ENCODE data around the gene CGREF1.

Gene CGREF1

DNA sequence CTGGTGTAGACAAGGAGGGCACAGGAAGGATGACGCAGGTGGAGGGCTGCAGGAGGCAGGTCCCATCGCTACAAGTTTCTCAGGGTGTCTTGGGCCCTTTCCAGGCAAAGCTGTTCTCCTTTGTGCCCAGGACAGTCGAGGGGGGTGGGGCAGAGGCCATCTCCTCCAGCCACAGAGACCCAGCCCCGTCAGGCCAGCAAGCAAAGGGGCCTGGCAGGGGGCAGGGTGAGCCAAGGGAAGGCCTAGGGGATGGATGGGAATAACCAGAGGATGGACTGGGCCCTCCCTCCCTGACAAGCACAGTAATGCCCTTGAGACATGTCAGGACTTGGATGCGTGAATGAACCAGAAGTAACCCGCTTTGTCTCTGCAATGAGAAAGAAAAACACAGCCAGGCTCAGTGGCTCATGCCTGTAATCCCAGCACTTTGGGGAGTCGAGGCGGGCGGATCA, 36.2 kb upstream of the CGREF1 start:
- no peak overlapping the region for H3K4me3 ChIP-seq (ENCODE audit: low read length)
- no peak for DNase-seq (ENCODE audit: low read depth)

DNA sequence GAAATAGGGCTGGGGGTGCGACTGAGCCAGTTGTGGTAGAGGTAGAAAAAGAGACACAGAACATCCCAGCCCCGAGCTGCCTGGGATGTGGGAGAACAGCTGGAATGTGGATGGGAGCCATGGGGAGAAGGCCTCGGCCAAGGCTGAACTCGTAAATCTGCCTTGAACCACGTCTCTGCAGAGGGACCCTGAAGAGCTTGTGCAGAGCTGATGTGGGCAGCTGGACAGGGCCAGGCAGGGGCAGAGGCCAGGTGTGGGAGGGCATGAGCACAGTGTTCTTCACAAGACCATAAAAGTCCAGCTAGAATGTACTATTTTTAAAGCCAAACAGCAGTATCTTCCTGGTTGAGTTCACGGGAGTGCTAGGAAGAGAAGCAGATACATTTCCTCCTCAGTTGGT, 35.6 kb upstream of the CGREF1 start:
- TF ChIP-seq, protein P1, sequence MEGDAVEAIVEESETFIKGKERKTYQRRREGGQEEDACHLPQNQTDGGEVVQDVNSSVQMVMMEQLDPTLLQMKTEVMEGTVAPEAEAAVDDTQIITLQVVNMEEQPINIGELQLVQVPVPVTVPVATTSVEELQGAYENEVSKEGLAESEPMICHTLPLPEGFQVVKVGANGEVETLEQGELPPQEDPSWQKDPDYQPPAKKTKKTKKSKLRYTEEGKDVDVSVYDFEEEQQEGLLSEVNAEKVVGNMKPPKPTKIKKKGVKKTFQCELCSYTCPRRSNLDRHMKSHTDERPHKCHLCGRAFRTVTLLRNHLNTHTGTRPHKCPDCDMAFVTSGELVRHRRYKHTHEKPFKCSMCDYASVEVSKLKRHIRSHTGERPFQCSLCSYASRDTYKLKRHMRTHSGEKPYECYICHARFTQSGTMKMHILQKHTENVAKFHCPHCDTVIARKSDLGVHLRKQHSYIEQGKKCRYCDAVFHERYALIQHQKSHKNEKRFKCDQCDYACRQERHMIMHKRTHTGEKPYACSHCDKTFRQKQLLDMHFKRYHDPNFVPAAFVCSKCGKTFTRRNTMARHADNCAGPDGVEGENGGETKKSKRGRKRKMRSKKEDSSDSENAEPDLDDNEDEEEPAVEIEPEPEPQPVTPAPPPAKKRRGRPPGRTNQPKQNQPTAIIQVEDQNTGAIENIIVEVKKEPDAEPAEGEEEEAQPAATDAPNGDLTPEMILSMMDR (conservative IDR thresholded peaks at IDR 0.05; ENCODE audit: low read length), result no peak
- H3K4me3 ChIP-seq (ENCODE audit: low read length), result no peak overlapping the region
- DNase-seq (ENCODE audit: low read depth), result no peak

More for the DNA sequence above, 36.2 kb upstream of the CGREF1 start:
- TF ChIP-seq, protein P1 (conservative IDR thresholded peaks at IDR 0.05; ENCODE audit: low read length), result no peak

DNA sequence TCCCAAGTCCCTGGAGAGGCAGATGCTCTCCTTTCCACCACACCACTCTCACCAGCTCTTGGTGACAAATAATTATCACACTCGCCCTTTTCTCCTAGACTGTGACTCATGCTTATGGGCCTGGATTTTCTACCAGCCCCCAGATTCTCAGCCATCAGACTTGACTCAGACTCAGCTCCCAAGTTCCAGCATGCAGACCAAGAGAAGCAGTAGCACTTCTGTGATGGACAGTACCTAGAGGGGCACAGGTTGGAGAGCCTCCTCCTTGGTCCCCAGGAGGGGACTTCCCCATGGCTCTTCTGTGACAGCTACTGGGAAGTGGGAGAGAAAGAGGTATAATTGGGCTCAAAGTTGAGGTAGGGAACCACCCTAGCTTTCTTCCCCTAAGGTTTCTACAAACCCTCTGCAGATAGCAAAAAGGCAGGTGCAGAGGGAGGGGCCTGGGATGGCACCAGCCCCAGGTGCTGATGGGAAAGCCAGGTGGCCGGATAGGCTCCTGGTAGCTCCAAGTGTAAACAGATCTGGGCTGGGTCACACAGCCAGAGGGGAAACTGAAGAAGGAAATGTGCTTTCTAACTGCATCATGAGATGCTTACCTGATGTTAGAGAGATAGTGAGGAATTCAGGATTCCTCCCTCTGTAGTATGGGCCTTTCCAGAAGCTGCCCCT, 34.0 kb upstream of the CGREF1 start:
- H3K4me3 ChIP-seq (ENCODE audit: low read length), result no peak overlapping the region
- TF ChIP-seq, protein P1 (conservative IDR thresholded peaks at IDR 0.05; ENCODE audit: low read length), result no peak
- no peak for DNase-seq (ENCODE audit: low read depth)

DNA sequence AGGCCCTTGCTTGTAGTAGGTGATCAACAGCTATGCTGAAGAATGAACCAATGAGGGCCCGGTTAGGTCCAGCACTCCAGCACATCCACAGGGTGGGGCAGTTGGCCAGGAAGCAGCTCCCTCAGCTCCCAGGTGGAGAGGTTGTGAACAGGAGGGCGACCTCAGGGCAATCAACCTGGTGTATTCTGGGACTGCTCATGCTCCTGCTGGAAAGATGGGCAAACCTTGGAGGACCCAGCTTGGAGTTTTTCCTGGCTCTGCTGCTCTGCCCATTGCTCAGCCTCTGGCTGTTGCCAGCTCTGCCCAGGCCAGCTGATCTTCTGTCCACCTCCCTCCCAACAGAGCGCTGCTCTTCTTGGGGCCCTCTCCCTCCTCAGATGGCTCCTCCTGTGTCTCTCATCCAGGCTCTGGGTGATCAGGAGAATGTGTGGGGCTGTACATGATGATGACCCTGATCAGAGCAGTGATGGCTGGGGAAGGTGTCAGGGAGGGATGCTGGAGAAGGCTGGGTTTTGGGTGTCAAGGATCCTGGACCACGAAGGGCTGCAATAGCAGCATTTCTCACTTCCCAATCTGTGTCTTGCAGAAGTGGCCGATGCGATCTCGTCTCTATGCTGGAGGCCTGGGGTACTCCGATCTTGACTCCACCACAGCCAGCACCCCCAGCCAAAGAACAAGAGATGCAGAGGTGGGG, 33.3 kb upstream of the CGREF1 start:
- TF ChIP-seq, protein P1 (conservative IDR thresholded peaks at IDR 0.05; ENCODE audit: low read length), result no peak
- no peak for DNase-seq (ENCODE audit: low read depth)

DNA sequence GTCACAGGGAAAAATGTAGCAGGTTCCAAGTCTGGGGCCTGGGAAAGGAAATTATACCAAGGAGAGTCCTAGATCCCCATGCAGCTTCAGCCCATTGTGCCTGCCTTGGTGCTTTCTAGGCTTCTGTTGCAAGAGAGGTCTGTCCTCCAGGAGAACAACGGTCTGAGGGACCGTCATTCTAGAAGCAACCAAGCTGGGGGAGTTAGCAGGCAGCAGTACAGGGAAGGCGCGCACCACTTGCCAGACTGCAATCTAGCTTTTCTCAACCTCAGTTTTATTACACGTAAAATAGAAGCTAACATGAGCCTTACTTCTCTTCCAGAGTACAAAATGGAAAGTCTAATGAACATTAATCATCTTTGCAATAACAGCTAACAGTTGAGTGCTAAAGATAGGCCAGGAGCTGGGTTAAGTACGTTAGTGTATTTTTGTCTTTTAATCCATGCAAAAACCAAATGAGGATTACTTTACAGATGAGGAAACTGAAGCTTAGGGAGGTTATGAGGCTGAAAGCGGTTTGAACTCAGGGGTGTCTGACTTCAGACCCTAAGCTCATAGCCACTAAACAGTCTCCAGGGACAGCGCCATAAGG, 31.8 kb upstream of the CGREF1 start:
- no peak overlapping the region for H3K4me3 ChIP-seq (ENCODE audit: low read length)
- TF ChIP-seq, protein P1 (conservative IDR thresholded peaks at IDR 0.05; ENCODE audit: low read length), result no peak
- DNase-seq (ENCODE audit: low read depth), result no peak

More for the DNA sequence above, 33.3 kb upstream of the CGREF1 start:
- H3K4me3 ChIP-seq (ENCODE audit: low read length), result no peak overlapping the region

DNA sequence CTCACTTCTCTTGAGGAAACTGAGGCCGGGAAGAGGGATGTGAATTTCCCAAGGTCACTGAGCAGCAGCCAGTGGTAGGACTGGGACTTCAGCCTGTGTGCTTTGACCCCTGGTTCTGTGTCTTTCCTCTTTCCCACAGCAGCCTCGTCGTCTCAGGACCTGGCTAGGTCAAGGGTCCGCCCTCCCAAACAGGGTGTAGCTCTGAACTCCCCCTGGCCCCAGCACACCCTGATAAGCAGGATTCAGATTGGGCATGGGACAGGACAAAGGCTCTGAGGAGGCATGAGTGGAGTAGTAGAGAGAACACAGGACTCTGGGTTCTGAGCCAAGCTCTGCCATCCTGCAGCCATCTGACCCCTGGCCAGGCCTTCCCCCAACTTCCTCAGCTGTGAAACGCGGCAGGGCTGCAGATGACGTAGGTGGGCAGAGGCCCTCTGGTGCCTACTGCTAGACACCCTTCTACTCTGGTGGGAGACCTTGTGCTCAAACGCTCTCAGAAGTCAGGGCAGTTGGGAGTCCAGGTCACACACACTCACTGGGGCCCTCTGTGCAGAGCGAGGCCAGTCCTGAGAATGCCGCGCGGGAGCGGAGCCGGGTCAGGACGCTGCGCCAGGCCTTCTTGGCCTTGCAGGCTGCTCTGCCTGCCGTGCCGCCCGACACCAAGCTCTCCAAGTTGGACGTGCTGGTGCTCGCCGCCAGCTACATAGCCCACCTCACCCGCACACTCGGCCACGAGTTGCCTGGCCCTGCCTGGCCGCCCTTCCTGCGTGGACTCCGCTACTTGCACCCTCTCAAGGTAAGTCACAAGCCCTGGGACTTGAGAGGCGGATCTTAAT, 30.9 kb upstream of the CGREF1 start:
- no peak for DNase-seq (ENCODE audit: low read depth)
- H3K4me3 ChIP-seq (ENCODE audit: low read length), result no peak overlapping the region
- TF ChIP-seq, protein P1 (conservative IDR thresholded peaks at IDR 0.05; ENCODE audit: low read length), result no peak
